ENCODE measurements around the gene LRCOL1. TPM values are rescaled to one million over a fixed set of nuclear protein-coding genes. Genes with fewer than 3 reads are reported as not detected.

The LRCOL1 gene
- total and polyA plus RNA-seq, 9 donors, result 0.11 to 0.71 (median 0.63) TPM; not detected in 5

DNA sequence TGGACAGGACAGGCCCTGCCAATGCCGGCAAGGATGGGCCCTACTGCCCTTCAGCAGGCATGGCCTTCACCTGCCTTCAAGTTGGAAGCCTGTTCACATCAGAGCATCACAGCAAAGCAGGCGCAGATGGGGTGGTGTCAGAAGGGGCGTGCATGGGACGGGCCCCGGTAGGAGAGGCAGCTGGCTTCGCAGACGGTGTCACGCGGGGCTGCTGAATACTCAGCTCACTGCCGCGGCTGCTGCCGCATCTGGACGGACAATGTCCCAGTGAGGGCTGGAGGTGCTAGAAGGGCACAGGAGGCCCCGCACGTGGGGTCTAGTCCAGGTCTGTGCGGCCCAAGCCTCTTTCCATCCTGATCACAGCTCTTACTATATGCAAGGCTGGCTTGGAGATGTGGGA lies 42.1 kb downstream of the LRCOL1 start:
- no peaks in the 10 kb centered on the region for H3K9me3 ChIP-seq
- DNase-seq, result no peak
- no peak overlapping the region for H3K4me3 ChIP-seq
- WGBS, 3 donors, result 89 to 96% (median 91%) methylated on average over 16 of the region's 16 CpGs
- TF ChIP-seq EP300 (IDR thresholded peaks at IDR 0.05) (no peak), POLR2A (IDR thresholded peaks at IDR 0.05) (no peak)
- TF ChIP-seq, protein P1, sequence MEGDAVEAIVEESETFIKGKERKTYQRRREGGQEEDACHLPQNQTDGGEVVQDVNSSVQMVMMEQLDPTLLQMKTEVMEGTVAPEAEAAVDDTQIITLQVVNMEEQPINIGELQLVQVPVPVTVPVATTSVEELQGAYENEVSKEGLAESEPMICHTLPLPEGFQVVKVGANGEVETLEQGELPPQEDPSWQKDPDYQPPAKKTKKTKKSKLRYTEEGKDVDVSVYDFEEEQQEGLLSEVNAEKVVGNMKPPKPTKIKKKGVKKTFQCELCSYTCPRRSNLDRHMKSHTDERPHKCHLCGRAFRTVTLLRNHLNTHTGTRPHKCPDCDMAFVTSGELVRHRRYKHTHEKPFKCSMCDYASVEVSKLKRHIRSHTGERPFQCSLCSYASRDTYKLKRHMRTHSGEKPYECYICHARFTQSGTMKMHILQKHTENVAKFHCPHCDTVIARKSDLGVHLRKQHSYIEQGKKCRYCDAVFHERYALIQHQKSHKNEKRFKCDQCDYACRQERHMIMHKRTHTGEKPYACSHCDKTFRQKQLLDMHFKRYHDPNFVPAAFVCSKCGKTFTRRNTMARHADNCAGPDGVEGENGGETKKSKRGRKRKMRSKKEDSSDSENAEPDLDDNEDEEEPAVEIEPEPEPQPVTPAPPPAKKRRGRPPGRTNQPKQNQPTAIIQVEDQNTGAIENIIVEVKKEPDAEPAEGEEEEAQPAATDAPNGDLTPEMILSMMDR (IDR thresholded peaks at IDR 0.05), result no peak
- no peaks in the 10 kb centered on the region for H3K27me3 ChIP-seq
- no peaks in the 10 kb centered on the region for H3K4me1 ChIP-seq (ENCODE audit: insufficient read depth)
- H3K27ac ChIP-seq, result no peak overlapping the region
- intact Hi-C loops (cut with DNase I), result no loop called here
- H3K36me3 ChIP-seq, result no peaks in the 10 kb centered on the region

DNA sequence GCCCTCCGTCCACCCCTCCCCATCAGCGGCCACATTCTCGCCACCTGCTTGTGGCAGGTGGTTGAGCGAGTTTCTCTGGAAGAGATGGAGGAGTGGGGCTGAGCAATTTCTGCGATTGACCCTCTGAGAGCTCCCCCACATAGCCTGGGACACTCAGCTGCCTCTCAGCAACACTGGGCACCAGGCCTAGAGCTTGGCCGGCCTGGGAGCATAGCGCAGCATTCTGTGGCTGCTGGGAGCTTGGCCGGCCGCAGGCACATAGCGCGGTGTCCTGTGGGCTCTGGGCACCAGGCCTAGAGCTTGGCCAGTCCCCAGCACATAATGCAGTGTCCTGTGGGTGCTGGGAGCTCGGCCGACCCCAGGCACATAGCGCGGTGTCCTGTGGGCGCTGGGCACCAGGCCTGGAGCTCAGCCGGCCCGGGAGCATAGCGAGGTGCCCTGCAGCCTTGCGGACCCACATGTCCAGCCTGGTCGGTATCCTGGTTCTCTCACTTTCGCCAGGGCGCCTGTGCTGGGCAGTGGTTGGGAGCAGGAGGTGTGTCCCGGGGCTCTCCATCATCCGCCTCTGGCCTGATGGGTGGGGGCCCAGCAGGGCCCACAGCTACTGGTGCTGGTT lies 43.8 kb downstream of the LRCOL1 start:
- Histone ChIP-seq H3K27ac (no peak overlapping the region), H3K4me1 (ENCODE audit: insufficient read depth) (no peaks in the 10 kb centered on the region), H3K9me3 (no peaks in the 10 kb centered on the region), H3K4me3 (no peak overlapping the region), H3K36me3 (no peaks in the 10 kb centered on the region), H3K27me3 (no peaks in the 10 kb centered on the region)
- no peak for TF ChIP-seq EP300 (IDR thresholded peaks at IDR 0.05)
- TF ChIP-seq, protein P1 (IDR thresholded peaks at IDR 0.05), result no peak
- TF ChIP-seq POLR2A (IDR thresholded peaks at IDR 0.05), result no peak
- no peak for DNase-seq
- intact Hi-C loops (cut with DNase I), result no loop called here
- 85 to 93% (median 88%) methylated on average over 10 to 25 of the region's 25 CpGs for WGBS, 3 donors

DNA sequence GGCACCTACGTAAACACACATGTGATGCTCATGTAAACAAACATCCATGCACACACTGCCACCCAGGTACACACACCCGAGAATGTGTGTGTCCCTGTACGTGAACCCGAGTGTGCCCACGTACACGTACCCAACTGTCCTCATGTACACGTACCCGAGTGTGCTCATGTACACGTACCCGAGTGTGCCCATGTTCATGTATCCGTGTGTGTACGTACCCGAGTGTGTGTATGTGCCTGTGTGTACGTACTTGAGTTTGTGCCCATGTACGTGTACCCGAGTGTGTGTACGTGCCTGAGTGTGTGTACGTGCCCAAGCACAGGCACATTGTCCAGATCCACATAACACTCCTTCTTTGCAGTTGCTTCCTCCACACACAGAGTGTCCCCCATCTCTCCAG lies 45.0 kb downstream of the LRCOL1 start:
- intact Hi-C loops (cut with DNase I), result no loop called here
- Histone ChIP-seq H3K27me3 (no peaks in the 10 kb centered on the region), H3K27ac (no peak overlapping the region), H3K4me1 (ENCODE audit: insufficient read depth) (peaks cover 5% of the 10 kb centered on the region), H3K9me3 (no peaks in the 10 kb centered on the region), H3K4me3 (no peak overlapping the region), H3K36me3 (no peaks in the 10 kb centered on the region)
- TF ChIP-seq POLR2A (IDR thresholded peaks at IDR 0.05) (no peak), EP300 (IDR thresholded peaks at IDR 0.05) (no peak)
- TF ChIP-seq, protein P1 (IDR thresholded peaks at IDR 0.05), result no peak
- 90 to 93% (median 92%) methylated on average over 18 of the region's 18 CpGs for WGBS, 3 donors
- no peak for DNase-seq

DNA sequence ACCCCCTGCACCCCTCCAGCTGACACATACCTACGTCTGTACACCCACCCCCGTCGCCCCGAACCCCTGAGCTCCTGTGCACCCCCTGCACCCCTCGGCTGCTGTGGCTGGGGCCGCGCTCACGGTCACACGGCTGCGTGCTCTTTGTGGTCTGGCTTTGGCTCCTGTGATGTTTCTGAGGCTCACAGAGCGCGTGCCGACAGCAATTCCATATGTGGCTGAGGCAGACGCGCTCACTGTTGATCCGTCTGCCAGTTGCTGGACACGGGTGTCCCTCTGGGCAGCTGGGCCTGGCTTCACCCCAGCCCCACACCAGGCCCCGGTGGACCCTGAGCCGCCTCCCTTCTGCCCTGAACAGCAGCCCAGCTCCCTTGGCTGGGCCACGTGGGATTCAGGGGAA lies 46.5 kb downstream of the LRCOL1 start:
- DNase-seq, result no peak
- H3K27me3 ChIP-seq, result no peaks in the 10 kb centered on the region
- no peaks in the 10 kb centered on the region for H3K36me3 ChIP-seq
- intact Hi-C loops (cut with DNase I), result no loop called here
- 91 to 96% (median 92%) methylated on average over 20 of the region's 20 CpGs for WGBS, 3 donors
- no peaks in the 10 kb centered on the region for H3K9me3 ChIP-seq
- peaks cover 12% of the 10 kb centered on the region for H3K4me1 ChIP-seq (ENCODE audit: insufficient read depth)
- no peak overlapping the region for H3K4me3 ChIP-seq
- H3K27ac ChIP-seq, result no peak overlapping the region
- TF ChIP-seq POLR2A (IDR thresholded peaks at IDR 0.05), result no peak
- TF ChIP-seq EP300 (IDR thresholded peaks at IDR 0.05), result no peak
- TF ChIP-seq, protein P1 (IDR thresholded peaks at IDR 0.05), result no peak
